Activated T-helper 1 cell treated with anti-CD3 and anti-CD28 coated beads, Interleukin-12 subunit alpha, Interleukin-12 subunit beta, Interleukin-2, Interleukin-4 antibody, amounts not matched to agents 30 ng/mL and 10 ng/mL and 1 ng/mL, durations not matched to agents 14 hours and 24 hours and 36 hours (primary cell): ENCODE measurements around the gene ZIC1. TPM values are rescaled to one million over a fixed set of nuclear protein-coding genes. Genes with fewer than 3 reads are reported as not detected.

Experiments
- DNase-seq: peaks from one replicate; pipeline ENCODE4 v3.0.0; 2021; ENCODE audit warnings: low spot score
- H3K27ac Mint-ChIP-seq: one replicate; pipeline ENCODE4 v1.8.0; 2021; ENCODE audit warnings: mild to moderate bottlenecking, mixed read lengths
- H3K27me3 Mint-ChIP-seq: one replicate; pipeline ENCODE4 v1.8.0; 2022; ENCODE audit warnings: mild to moderate bottlenecking, moderate library complexity, mixed read lengths; ENCODE audit not compliant: insufficient read depth
- H3K36me3 Mint-ChIP-seq: one replicate; pipeline ENCODE4 v1.8.0; 2021; ENCODE audit warnings: low read depth, mixed read lengths
- H3K4me1 Mint-ChIP-seq: one replicate; pipeline ENCODE4 v1.8.0; 2021; ENCODE audit warnings: low read depth, mixed read lengths
- H3K4me3 Mint-ChIP-seq: one replicate; pipeline ENCODE4 v1.8.0; 2021; ENCODE audit warnings: mild to moderate bottlenecking, moderate library complexity, mixed read lengths
- H3K9me3 Mint-ChIP-seq: one replicate; pipeline ENCODE4 v1.8.0; 2021; ENCODE audit warnings: mixed read lengths
- intact Hi-C: fragments of 100-400 bp; cut with micrococcal nuclease; formaldehyde crosslinking; loops from one replicate; pipeline ENCODE4 v1.15.1; 2024
- total RNA-seq: library from RNA; stranded (reverse); gene quantifications from 2 replicates; pipeline ENCODE4 v1.2.3, GENCODE V29; 2022

The ZIC1 gene
- total RNA-seq, 1 donor from 2014 or later = not detected

DNA sequence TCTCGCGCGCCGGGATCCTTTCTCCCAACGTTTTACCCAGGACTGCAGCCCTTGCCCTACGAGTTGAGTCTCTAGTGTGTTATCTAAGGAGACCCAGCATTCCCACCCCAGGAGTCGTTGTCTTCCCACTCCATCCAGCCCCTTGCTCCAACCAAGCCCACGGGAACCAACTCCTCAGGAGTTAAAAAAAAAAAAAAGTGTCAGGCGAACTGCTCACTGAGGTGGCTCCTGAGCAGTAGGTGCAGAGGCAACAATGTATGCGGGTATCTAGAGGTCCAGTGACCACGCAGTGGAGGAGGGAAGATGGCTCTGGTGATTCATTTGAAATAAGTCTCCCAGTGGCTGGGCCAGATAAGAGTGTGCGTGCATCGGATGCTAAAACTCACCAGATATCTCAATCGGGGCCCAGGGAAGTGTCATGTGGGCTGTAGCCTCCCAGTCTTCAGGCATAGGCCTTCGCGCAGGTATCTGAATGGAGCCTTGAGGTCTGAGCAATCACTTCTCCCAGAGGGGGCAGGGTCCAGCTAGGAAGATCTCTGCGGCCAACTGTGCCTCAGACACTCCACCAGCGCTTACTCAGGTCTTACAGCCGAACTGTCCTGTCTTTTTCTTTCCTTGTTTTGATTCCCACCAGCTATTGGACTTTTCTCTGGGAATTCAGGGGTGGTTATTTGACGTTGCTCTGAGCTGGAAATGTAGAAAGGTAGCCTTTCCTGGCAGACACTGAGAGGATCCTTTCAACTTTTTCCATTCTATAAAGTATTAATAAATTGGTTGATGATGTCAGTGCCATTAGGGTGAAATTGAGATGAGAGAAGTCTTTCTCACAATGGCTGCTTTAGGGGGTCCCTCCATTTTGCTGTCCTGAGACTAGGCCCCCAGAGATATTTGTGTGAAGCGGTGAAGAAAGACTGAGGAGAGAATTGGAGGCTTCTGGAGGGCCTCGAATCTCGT, 23.8 kb upstream of the ZIC1 start:
- no peak overlapping the region for H3K4me3 Mint-ChIP-seq
- no peak for DNase-seq
- no peaks in the 10 kb centered on the region for H3K4me1 Mint-ChIP-seq
- no peaks in the 10 kb centered on the region for H3K9me3 Mint-ChIP-seq
- intact Hi-C loops = no loop called here
- peaks cover 7% of the 10 kb centered on the region for H3K36me3 Mint-ChIP-seq
- no peak overlapping the region for H3K27ac Mint-ChIP-seq
- H3K27me3 Mint-ChIP-seq = peaks cover 65% of the 10 kb centered on the region

DNA sequence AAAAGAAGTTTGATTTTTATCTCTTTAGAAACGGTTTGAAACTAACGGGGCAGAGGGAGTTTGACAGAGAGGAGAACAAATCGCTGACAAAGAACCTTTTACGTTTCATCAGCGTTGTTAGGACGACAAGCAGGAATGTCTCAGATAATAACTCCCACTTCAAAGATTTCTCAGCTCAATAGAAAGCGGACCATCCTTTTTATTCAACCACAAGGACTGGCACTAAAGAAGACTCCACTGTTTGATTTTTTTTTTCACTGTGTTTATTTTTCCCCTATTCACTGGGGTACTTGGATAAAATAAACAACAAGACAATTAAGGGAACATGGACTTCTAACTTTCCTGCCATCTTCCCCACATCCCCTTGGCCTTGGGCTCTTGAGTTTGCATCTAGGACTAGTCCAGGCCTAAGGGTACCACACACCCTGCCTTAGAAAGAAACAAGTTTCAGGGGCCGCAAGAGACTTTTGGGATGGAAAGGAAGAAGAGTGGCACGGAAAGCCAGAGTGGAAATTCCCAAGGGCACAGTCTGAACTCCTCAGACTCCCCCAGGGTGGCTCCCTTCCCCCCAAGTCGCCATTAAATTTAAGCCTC, 21.8 kb upstream of the ZIC1 start:
- Mint-ChIP-seq H3K4me3 (no peak overlapping the region), H3K27me3 (peaks cover 69% of the 10 kb centered on the region), H3K27ac (no peak overlapping the region), H3K4me1 (no peaks in the 10 kb centered on the region), H3K36me3 (peaks cover 7% of the 10 kb centered on the region), H3K9me3 (no peaks in the 10 kb centered on the region)
- DNase-seq = no peak
- intact Hi-C loops = no loop called here

DNA sequence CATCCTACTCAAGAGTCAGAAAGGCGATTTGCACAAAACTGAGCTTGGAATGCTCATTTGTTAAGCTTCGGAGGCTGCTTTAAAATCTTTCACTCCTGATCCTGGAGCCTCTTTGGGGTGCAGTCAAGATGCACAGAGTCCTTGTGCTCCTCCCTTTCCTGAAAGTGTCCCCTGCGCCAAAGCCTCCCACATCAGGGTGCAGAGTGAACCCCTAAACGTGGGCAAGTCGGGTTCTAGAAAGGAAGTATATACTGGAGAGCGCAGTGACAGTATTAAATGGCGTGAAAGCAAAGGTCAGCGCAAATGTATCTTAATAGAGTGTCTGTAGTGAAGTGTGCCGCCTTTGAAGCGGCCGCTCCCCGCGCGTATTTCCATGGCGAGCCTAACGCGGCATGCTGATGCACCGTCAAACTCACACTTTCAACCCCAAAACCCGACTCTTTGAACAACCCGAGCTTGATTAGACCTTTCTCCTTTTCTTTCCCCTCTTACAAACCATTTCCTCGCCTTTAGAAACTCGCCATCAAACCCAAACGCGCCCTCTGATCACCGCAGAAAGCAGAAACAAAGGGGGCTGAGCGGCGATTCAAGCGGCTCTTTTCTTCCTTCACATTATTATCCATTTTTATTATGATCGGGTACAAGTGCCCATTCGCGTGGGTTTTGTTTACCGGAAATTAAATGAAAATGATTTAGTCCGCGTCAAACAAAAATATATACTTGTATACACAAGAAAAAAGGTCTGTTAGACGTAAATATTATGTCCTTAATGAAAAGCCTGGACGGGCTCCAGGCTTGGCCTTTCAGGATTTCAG, 21.1 kb upstream of the ZIC1 start:
- H3K36me3 Mint-ChIP-seq = peaks cover 7% of the 10 kb centered on the region
- no peak for DNase-seq
- intact Hi-C loops = loop anchor here (2.0 kb wide), 2 partner anchors 13 to 29 kb away; no protein-coding TSS in a partner anchor
- H3K4me1 Mint-ChIP-seq = no peaks in the 10 kb centered on the region
- H3K9me3 Mint-ChIP-seq = no peaks in the 10 kb centered on the region
- H3K4me3 Mint-ChIP-seq = no peak overlapping the region
- H3K27ac Mint-ChIP-seq = peak overlapping the region; percentile 44
- H3K27me3 Mint-ChIP-seq = peaks cover 76% of the 10 kb centered on the region

DNA sequence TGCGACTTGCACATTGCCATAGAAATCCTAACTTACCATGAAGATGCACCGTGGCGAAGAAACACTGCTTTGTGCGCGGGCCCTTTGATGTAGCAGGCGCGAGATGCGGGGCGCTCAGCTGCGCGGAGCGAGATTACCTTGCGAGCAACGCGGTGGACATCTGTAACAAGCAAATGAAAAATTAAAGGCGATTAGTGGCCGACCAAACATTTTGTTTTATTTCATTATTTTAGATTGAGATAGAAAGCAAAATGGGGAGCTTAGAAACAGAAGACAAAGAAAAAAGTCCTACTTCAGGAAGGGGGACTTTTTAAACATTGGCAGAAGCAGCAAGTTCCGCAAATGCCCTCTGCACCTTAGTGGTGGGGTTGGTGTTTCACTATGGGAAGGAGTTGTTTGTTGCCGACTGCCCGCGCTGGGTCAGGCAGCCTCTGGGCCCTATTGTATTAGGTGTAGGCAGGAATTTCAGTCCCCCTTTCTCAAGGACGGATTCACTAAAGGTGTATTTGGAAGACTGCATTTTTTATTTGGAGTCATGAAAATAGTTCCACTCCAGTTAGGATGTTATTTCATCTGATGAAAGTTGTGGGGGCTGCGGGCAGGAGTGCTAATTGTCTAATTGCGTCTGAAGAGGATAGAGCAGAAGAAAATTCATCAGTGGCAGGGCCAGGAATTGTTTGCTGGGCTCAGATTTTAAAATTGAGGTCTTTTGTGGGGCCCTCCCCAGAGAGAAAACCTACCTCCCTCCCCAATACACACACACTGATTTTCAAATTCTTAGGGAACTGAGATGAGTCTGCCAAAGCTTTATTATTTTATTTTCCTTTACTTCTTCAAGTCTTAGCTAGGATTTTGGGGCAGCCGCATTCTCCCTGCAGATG, 20.2 kb upstream of the ZIC1 start:
- Mint-ChIP-seq H3K4me3 (no peak overlapping the region), H3K27me3 (peaks cover 74% of the 10 kb centered on the region), H3K4me1 (no peaks in the 10 kb centered on the region), H3K27ac (no peak overlapping the region), H3K9me3 (no peaks in the 10 kb centered on the region), H3K36me3 (peaks cover 7% of the 10 kb centered on the region)
- intact Hi-C loops = loop anchor here (2.0 kb wide), 2 partner anchors 14 to 30 kb away; no protein-coding TSS in a partner anchor
- DNase-seq = no peak

DNA sequence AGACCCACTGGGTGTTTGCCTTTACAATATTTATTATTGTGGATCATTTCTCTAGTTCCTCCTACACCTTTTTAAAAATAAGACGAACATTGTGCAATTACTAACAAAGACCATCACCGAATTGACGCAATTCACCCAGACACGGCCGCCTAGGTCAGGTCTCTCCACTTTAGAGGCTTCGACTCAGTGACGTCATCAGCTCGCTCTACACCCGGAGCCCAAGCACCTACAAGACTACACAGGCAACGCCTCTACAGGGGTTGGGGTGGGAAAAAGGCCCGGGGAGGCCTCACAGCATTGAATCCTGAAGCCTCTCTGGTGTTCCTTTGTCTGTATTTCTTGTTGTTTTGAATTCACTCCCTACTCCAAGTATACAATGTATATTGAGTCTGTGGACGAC, 19.4 kb upstream of the ZIC1 start:
- peak overlapping the region; percentile 12 for H3K27ac Mint-ChIP-seq
- H3K36me3 Mint-ChIP-seq = peaks cover 9% of the 10 kb centered on the region
- no peaks in the 10 kb centered on the region for H3K4me1 Mint-ChIP-seq
- H3K9me3 Mint-ChIP-seq = peaks cover 3% of the 10 kb centered on the region
- H3K4me3 Mint-ChIP-seq = no peak overlapping the region
- H3K27me3 Mint-ChIP-seq = peaks cover 75% of the 10 kb centered on the region
- intact Hi-C loops = loop anchor here (2.0 kb wide), 3 partner anchors 15 to 33 kb away; no protein-coding TSS in a partner anchor
- DNase-seq = no peak

DNA sequence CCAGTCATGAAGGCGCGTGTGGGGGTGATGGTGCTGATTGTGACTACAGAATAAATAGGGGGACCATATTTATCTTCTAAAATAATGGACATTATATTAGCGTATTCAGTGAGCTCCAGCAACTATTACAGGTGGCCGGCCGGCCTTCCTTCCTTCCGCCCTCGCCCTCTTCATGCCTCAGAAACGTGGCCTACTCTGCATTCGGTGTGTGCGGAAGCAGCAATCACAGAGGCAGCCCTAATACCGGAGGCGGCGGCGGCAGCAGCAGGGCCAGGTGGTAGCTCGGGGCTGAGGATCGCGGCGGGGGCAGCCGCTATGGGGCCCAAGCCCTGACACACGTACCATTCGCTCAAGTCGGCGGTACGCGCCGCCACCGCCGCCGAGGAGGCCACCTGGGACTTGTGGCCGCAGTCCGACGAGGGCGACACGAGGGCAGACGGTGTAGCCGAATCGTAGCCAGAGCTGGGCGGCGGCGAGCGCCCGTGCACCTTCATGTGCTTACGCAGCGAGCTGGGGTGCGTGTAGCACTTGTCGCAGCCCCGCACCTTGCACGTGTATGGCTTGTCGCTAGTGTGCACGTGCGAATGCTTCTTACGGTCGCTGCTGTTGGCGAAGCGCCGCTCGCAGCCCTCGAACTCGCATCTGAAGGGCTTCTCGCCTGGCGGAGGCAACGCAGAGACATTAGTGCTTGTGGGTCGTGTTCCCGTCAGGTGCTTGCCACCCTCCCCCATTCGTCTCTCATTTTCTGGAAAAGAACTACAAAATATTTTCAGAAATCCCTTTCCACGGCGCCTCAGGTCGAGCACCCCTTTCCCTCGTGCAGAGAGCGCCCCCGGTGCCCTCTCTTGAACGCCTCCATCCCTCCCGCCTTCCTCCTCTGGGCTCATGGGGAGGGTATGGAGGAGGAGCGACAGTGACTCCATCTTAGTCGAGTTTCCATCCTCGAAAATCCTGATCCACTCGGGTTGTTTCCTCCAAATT, 18.3 kb upstream of the ZIC1 start:
- intact Hi-C loops = loop anchor here (1.0 to 2.0 kb wide), 2 partner anchors 19 to 32 kb away; no protein-coding TSS in a partner anchor
- Mint-ChIP-seq H3K4me3 (no peak overlapping the region), H3K27ac (peak overlapping the region; percentile 65)

DNA sequence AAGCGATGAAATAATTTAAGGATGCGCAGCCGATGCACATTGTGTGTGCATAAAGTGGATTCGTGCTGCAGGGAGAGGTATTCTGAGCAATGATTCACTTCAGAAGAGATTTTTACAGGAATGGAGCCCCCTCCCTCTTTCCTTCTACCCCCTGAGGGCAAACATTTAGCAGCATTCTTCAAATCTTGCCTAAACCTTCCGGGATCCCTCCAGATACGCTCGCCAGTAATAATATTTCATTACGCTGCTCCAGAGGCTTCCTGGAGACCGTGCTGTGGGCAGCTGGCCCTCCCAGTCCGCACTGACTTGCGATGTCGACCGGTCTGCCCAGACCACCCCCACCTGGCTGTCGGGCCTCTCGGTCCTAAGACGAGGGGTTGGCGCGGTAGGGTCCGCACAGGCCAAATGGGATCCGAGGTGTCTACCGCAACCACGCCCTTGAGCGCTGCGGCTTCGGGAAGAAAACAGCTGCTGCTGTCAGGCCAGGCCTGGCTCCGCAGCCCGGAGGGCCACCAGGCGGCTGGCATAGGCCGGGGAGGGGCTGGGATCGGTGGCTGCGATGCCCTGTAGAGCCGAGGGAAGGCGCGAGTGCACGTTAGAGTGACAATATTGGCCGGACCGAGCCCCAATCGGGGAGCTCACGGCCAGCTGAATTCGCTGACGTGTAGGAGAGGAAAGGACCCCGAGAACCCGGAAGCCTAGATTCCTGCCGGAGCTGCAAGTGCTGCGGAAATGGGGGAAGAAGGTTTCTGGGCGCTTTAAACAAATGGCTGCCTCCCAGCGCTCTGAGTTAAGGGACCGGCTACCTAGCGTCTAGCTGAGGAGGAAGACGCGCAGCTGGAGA, 17.2 kb upstream of the ZIC1 start:
- intact Hi-C loops = loop anchor here (1.0 to 2.0 kb wide), 2 partner anchors 18 to 31 kb away; no protein-coding TSS in a partner anchor
- Mint-ChIP-seq H3K36me3 (peaks cover 9% of the 10 kb centered on the region), H3K27ac (peak overlapping the region; percentile 18), H3K4me3 (no peak overlapping the region), H3K9me3 (peaks cover 3% of the 10 kb centered on the region), H3K27me3 (peaks cover 67% of the 10 kb centered on the region), H3K4me1 (no peaks in the 10 kb centered on the region)
- DNase-seq = no peak

More for the DNA sequence above, 18.3 kb upstream of the ZIC1 start:
- Mint-ChIP-seq H3K36me3 (peaks cover 9% of the 10 kb centered on the region), H3K27me3 (peaks cover 74% of the 10 kb centered on the region), H3K9me3 (peaks cover 3% of the 10 kb centered on the region), H3K4me1 (no peaks in the 10 kb centered on the region)
- no peak for DNase-seq

DNA sequence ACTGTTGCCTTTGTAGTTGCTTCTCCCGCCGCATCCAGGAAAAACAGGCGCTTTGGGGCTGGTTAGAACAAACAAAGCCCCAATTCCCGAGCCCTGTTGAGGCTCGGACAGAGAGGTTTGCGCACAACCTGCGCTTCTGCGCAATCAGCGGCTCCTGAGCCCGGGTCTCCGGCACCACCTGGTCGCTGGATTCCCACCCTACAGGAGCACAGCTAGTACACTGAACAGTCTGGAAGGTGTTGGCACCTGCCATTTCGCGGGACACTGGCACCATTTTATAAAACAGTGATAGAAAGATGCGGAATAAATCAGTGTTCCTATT, 16.6 kb upstream of the ZIC1 start:
- Mint-ChIP-seq H3K36me3 (peaks cover 9% of the 10 kb centered on the region), H3K4me1 (no peaks in the 10 kb centered on the region), H3K27me3 (peaks cover 68% of the 10 kb centered on the region), H3K4me3 (no peak overlapping the region), H3K27ac (no peak overlapping the region), H3K9me3 (peaks cover 3% of the 10 kb centered on the region)
- intact Hi-C loops = no loop called here
- DNase-seq = no peak

DNA sequence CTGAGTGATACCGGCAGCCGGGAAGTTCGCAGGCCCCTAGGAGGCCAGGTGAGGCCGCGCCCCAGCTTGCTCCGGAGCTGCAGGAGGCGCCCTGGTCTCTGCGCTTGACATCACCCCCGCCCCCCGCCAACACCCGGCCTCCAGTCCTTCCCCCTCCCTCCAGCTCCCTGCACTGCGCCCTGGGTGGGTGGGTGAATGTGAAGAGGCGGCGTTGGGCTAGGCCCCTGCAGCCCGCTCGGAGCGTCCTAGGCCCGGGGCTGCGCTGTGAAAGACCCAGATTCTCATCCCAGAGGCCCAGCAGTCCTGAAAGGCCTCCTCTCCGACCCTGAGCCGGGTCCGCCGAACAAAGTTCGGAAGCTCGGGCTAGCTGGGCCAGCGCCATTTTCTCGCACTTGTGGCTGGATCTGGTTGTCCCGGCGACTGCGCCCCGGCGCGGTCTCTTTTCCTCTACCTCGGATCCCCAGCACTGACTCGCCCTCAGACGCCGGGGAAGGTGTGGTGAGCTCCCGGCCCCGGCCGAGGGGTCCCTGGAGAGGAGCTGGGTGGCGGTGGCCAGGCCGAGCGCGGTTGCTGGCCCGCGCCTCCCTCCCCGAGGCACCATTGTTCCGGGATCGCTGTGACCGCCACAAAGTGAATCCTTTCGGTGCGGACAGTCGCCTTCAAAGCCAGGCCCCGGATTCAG, 15.8 kb upstream of the ZIC1 start:
- DNase-seq = no peak
- H3K27ac Mint-ChIP-seq = no peak overlapping the region
- H3K9me3 Mint-ChIP-seq = peaks cover 3% of the 10 kb centered on the region
- H3K36me3 Mint-ChIP-seq = peaks cover 5% of the 10 kb centered on the region
- H3K4me3 Mint-ChIP-seq = no peak overlapping the region
- H3K27me3 Mint-ChIP-seq = peaks cover 70% of the 10 kb centered on the region
- intact Hi-C loops = no loop called here
- H3K4me1 Mint-ChIP-seq = no peaks in the 10 kb centered on the region
